GM12878 (cell line): ENCODE data around the gene SH2D7.

Experiments
- CEBPZ ChIP-seq: fragments of 150-350 bp; IDR thresholded peaks from 2 replicates; pipeline ENCODE4 v1.6.1; 2016; ENCODE audit warnings: low read depth, low read length
- CTCF ChIP-seq, 3 experiments: IDR thresholded peaks in 2 of 3; conservative IDR thresholded peaks in 1 of 3; 2 replicates each; pipeline ENCODE4 v1.5.1; 2011; ENCODE audit warnings: low read depth in 3 of 3, low read length in 3 of 3, mild to moderate bottlenecking in 3 of 3, control low read depth in 2 of 3, moderate library complexity in 2 of 3, inconsistent platforms in 1 of 3, mixed read lengths in 1 of 3; ENCODE audit not compliant: control insufficient read depth in 2 of 3, insufficient read depth in 1 of 3; ENCODE audit errors: extremely low read depth in 1 of 3
- ELK1 ChIP-seq: IDR thresholded peaks from 2 replicates; pipeline ENCODE4 v1.6.1; 2012; ENCODE audit warnings: low read depth, low read length, improper control_type of control experiment
- EZH2 ChIP-seq: IDR thresholded peaks from 2 replicates; pipeline ENCODE4 v1.6.1; 2012; ENCODE audit warnings: low read depth, mild to moderate bottlenecking, control low read depth, inconsistent platforms, low read length, borderline replicate concordance; ENCODE audit not compliant: control insufficient read depth
- PKNOX1 ChIP-seq: fragments of 450-650 bp; IDR thresholded peaks from 2 replicates; pipeline ENCODE4 v1.6.1; 2016; ENCODE audit warnings: mild to moderate bottlenecking
- POLR2AphosphoS5 ChIP-seq: IDR thresholded peaks from 2 replicates; pipeline ENCODE4 v1.6.1; 2011; ENCODE audit warnings: mild to moderate bottlenecking, low read length, inconsistent platforms
- SMC3 ChIP-seq: IDR thresholded peaks from 2 replicates; pipeline ENCODE4 v1.6.1; 2011; ENCODE audit warnings: low read length, improper control_type of control experiment, borderline replicate concordance

GRCh38 chr15:78073046-78073787, 19.1 kb upstream of the SH2D7 start:
- TF ChIP-seq POLR2AphosphoS5 (no peak), SMC3 (no peak), CTCF (IDR thresholded peaks at IDR 0.05 in 2 of 3, conservative IDR thresholded peaks at IDR 0.05 in 1 of 3; ENCODE audit: control insufficient read depth in 2 of 3, extremely low read depth in 1 of 3, insufficient read depth in 1 of 3, low read depth in 3 of 3, low read length in 3 of 3) (no peak), PKNOX1 (no peak), ELK1 (no peak), EZH2 (no peak), CEBPZ (no peak)
